Measurements from ENCODE around the gene NDUFS1. TPM values are rescaled to one million over a fixed set of nuclear protein-coding genes. Genes with fewer than 3 reads are reported as not detected.

The NDUFS1 gene
- total RNA-seq (42.4 and 46.3 TPM in 2 replicates), polyA plus RNA-seq (12.3 and 23.7 TPM in 2 replicates), polyA minus RNA-seq (20.5 and 31.8 TPM in 2 replicates)
- 44.8 TPM for total RNA-seq (2013)

DNA sequence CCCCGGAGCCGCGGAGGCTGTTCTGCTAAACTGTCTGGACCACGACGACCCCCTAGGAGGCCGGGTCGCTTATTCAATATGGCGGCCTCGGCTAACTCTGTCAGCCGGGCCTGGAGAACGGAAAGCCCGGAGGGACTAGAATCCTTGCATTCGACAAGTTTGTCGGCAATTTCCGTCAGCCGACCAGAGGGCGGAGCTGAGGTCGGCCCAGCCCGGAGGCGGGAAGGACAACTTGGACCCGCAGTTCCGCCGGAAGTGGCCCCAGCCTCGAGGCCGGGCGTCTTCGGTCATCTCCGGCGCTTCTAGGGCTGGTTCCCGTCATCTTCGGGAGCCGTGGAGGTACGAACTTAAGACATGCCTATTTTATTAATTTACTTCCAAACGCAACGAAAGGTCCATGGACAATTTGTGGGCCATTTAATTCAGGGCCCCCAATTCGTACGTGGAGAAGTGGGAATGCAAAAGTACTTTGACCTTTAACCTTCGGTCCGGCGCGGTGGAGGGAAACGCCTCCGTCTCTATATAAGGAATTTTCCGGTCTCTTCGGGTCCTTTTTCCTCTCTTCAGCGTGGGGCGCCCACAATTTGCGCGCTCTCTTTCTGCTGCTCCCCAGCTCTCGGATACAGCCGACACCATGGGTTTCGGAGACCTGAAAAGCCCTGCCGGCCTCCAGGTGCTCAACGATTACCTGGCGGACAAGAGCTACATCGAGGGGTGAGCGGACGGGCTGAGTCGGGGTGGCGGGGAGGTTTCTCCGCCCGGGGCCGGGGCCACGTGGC, at the start of gene NDUFS1, which contains the start of gene EEF1B2:
TSS of gene NDUFS1 (minus strand) at position 99 of the 779 bp plus-strand sequence. CDS start 5,766 bp downstream, outside the sequence.
TSS of gene EEF1B2 (plus strand) at position 550 of the 779 bp plus-strand sequence. CDS start at position 635, 85 bp downstream.
- H3K27ac ChIP-seq (ENCODE audit: low read length in 2 of 2), result peak within 1 kb of the TSS; percentile 75 to 90
- CTCF ChIA-PET, result interaction anchor here (0.7 to 1.0 kb wide), 2 partner anchors 74 to 453 kb away, joined by 3 to 4 read pairs; partner anchors contain the start of gene INO80D
- H3K27me3 ChIP-seq (replicated peaks in 1 of 4; ENCODE audit: control extremely low read depth in 1 of 4, control insufficient read depth in 3 of 4, insufficient read depth in 4 of 4, low read length in 3 of 4), result no peaks in the 10 kb centered on the region
- WGBS (ENCODE audit: insufficient coverage), result under 1% methylated on average over 55 of the region's 64 CpGs
- peak within 1 kb of the TSS; percentile 79 for H3K4me2 ChIP-seq (replicated peaks; ENCODE audit: low read depth, low read length, poor library complexity, severe bottlenecking)
- H4K20me1 ChIP-seq (ENCODE audit: control insufficient read depth, insufficient read depth, low read length, poor library complexity, severe bottlenecking), result peaks cover 20% of the 10 kb centered on the region
- DNase-seq, result peak; percentile 97
- peak within 1 kb of the TSS; percentile 70 to 97 (median 76) for H3K4me3 ChIP-seq (ENCODE audit: control extremely low read depth in 1 of 5, extremely low read depth in 1 of 5, insufficient read depth in 1 of 5, low read depth in 2 of 5, low read length in 4 of 5)
- intact Hi-C loops (cut with micrococcal nuclease), result loop anchor here (1.0 to 5.0 kb wide), 6 partner anchors 73 to 1553 kb away; partner anchors contain the start of genes ADAM23, CCNYL1 and INO80D
- POLR2A ChIA-PET, result interaction anchor here (0.7 to 1.8 kb wide), 7 partner anchors 74 to 1006 kb away, joined by 3 to 8 read pairs (median 3); partner anchors contain the start of genes INO80D, KLF7 and ZDBF2
- peaks cover 8 to 30% of the 10 kb centered on the region in 2 experiments for H3K36me3 ChIP-seq (replicated peaks in 1 of 2; ENCODE audit: control extremely low read depth in 1 of 2, control insufficient read depth in 1 of 2, extremely low read depth in 1 of 2, insufficient read depth in 2 of 2, low read length in 1 of 2)
- H3K9me3 Mint-ChIP-seq (ENCODE audit: insufficient read depth), result no peaks in the 10 kb centered on the region
- peak within 1 kb of the TSS; percentile 90 for H3K4me3 Mint-ChIP-seq
- peak within 1 kb of the TSS; percentile 78 for H3K9ac ChIP-seq (ENCODE audit: low read length)
- H3K27me3 Mint-ChIP-seq, result no peaks in the 10 kb centered on the region
- H3K4me1 Mint-ChIP-seq, result peaks cover 44% of the 10 kb centered on the region
- peak within 1 kb of the TSS; percentile 93 for H3K27ac Mint-ChIP-seq
- peaks cover 17 to 23% of the 10 kb centered on the region in 2 donors for H3K4me1 ChIP-seq (ENCODE audit: control insufficient read depth in 2 of 2, insufficient read depth in 2 of 2, low read length in 2 of 2)
- peak; percentile 86 for ATAC-seq (ENCODE audit: low read depth)
- peaks cover 63% of the 10 kb centered on the region for H3K79me2 ChIP-seq (ENCODE audit: control insufficient read depth, insufficient read depth, low read length)
- TF ChIP-seq, protein P1, sequence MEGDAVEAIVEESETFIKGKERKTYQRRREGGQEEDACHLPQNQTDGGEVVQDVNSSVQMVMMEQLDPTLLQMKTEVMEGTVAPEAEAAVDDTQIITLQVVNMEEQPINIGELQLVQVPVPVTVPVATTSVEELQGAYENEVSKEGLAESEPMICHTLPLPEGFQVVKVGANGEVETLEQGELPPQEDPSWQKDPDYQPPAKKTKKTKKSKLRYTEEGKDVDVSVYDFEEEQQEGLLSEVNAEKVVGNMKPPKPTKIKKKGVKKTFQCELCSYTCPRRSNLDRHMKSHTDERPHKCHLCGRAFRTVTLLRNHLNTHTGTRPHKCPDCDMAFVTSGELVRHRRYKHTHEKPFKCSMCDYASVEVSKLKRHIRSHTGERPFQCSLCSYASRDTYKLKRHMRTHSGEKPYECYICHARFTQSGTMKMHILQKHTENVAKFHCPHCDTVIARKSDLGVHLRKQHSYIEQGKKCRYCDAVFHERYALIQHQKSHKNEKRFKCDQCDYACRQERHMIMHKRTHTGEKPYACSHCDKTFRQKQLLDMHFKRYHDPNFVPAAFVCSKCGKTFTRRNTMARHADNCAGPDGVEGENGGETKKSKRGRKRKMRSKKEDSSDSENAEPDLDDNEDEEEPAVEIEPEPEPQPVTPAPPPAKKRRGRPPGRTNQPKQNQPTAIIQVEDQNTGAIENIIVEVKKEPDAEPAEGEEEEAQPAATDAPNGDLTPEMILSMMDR (IDR thresholded peaks at IDR 0.05), result no peak
- TF ChIP-seq EZH2 (IDR thresholded peaks at IDR 0.05; ENCODE audit: borderline replicate concordance, insufficient read depth, low read depth, low read length, poor library complexity, severe bottlenecking), result no peak
- H3K9me3 ChIP-seq (ENCODE audit: control extremely low read depth in 1 of 3, control insufficient read depth in 2 of 3, insufficient read depth in 1 of 3, low read length in 2 of 3), result no peaks in the 10 kb centered on the region
- H2AFZ ChIP-seq (ENCODE audit: insufficient read depth, low read depth, low read length, poor library complexity, severe bottlenecking), result peak within 1 kb of the TSS; percentile 91

Data from B cell (primary cell).